CD4-positive, alpha-beta T cell (primary cell): Measurements from ENCODE around the gene ENAM. TPM values are rescaled to one million over a fixed set of nuclear protein-coding genes. Genes with fewer than 3 reads are reported as not detected.

ENCODE experiments used
- ATAC-seq: fragments of 200-7000 bp; cut with Tn5 transposase; one replicate; pipeline ENCODE4 v1.10.0; 2022; ENCODE audit warnings: mild to moderate bottlenecking; ENCODE audit not compliant: poor library complexity
- CTCF ChIA-PET: fragments of 350-600 bp; sonication (Branson Sonifier 250); formaldehyde crosslinking; loops from one replicate; lab custom pipeline; 2021; ENCODE audit warnings: antibody characterized with exemption, inconsistent platforms; lab: Charles Lee
- POLR2A ChIA-PET: fragments of 350-600 bp; sonication (Branson Sonifier 250); formaldehyde crosslinking; loops from one replicate; lab custom pipeline; 2021; ENCODE audit warnings: antibody characterized with exemption, inconsistent platforms; lab: Charles Lee
- DNase-seq, 14 experiments: peaks; one replicate each; pipeline ENCODE4 v3.0.0-alpha.2; 2013 to 2020; ENCODE audit warnings: mixed read lengths in 2 of 14
- H3K27ac ChIP-seq, 2 donors: one replicate each; pipeline versions ENCODE4 v1.5.1 to v1.7.0; 2013; ENCODE audit warnings: low read length in 2 of 2, low read depth in 1 of 2, mild to moderate bottlenecking in 1 of 2
- H3K27me3 ChIP-seq, 2 experiments: 1 replicate in 1 of 2; 2 replicates in 1 of 2; pipeline versions ENCODE4 v1.6.1 to v1.7.0; 2013; ENCODE audit warnings: low read length in 2 of 2, control low read depth in 1 of 2, mild to moderate bottlenecking in 1 of 2, moderate library complexity in 1 of 2; ENCODE audit not compliant: insufficient read depth in 2 of 2, control insufficient read depth in 1 of 2
- H3K36me3 ChIP-seq: one replicate; pipeline ENCODE4 v1.6.1; 2013; ENCODE audit warnings: low read length, control low read depth; ENCODE audit not compliant: insufficient read depth
- H3K4me1 ChIP-seq: one replicate; pipeline ENCODE4 v1.6.1; 2013; ENCODE audit warnings: low read length, control low read depth; ENCODE audit not compliant: insufficient read depth
- H3K4me3 ChIP-seq: one replicate; pipeline ENCODE4 v1.5.1; 2013; ENCODE audit warnings: mild to moderate bottlenecking, low read length, moderate library complexity
- H3K9me3 ChIP-seq, 2 experiments: 1 replicate in 1 of 2; 2 replicates in 1 of 2; pipeline versions ENCODE4 v1.6.1 to v1.7.0; 2013; ENCODE audit warnings: low read length in 2 of 2, mild to moderate bottlenecking in 2 of 2, control low read depth in 1 of 2, moderate library complexity in 1 of 2; ENCODE audit not compliant: control insufficient read depth in 1 of 2, insufficient read depth in 1 of 2
- H3K27ac Mint-ChIP-seq: one replicate; pipeline ENCODE4 v1.8.0; 2020; ENCODE audit warnings: mixed read lengths
- H3K27me3 Mint-ChIP-seq: one replicate; pipeline ENCODE4 v1.8.0; 2021; ENCODE audit warnings: mixed read lengths
- H3K36me3 Mint-ChIP-seq: one replicate; pipeline ENCODE4 v1.8.0; 2021; ENCODE audit warnings: low read depth, mixed read lengths
- H3K4me1 Mint-ChIP-seq: one replicate; pipeline ENCODE4 v1.8.0; 2021; ENCODE audit warnings: low read depth, mixed read lengths
- H3K4me3 Mint-ChIP-seq: one replicate; pipeline ENCODE4 v1.8.0; 2020; ENCODE audit warnings: mild to moderate bottlenecking, mixed read lengths
- H3K9me3 Mint-ChIP-seq: one replicate; pipeline ENCODE4 v1.8.0; 2020; ENCODE audit warnings: mixed read lengths
- intact Hi-C, 2 experiments: fragments of 100-400 bp; cut with DNase I in 1 of 2; cut with micrococcal nuclease in 1 of 2; formaldehyde crosslinking; loops; one replicate each; pipeline versions ENCODE4 v1.15.1 to v1.9.0; 2023 to 2025; cut with DNase I, micrococcal nuclease
- total RNA-seq, 174 experiments: library from RNA in 2 of 174; stranded (reverse) in 2 of 174; gene quantifications; one replicate each; pipeline ENCODE4 v1.2.3 and lab custom pipeline; 2021 to 2026
- TF ChIP-seq, protein P1 (sequence below): fragments of 200-600 bp; IDR thresholded peaks from one replicate; pipeline ENCODE4 v1.8.0; 2022; ENCODE audit warnings: antibody characterized with exemption, mild to moderate bottlenecking

The ENAM gene
- total RNA-seq, 2 experiments from 2014 or later, result not detected

DNA sequence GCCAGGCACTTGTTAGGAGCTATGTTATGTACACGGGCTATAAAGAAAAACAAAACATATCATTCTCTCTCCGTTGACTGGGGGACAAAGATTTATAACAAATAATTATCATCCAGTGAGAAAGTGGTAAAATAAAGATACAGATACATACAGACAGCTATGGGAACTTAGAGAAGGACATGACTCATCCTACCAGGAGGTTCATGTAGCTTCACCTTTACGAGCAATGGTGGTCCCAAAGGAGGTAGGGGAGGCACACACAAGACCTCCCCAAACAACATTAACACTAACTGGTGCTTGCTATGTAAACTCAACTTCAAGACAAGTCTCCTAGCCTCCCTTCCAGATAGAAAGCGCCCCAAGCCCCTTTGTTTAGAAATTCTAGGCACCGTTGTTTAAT, 27.6 kb upstream of the ENAM start:
- H3K9me3 Mint-ChIP-seq, result no peaks in the 10 kb centered on the region
- DNase-seq (no peak), ATAC-seq (no peak)
- H3K36me3 ChIP-seq, result no peaks in the 10 kb centered on the region
- H3K4me3 Mint-ChIP-seq, result no peak overlapping the region
- no peaks in the 10 kb centered on the region for H3K9me3 ChIP-seq
- ChIA-PET POLR2A (no interaction called here), CTCF (interaction anchor here (0.8 to 1.7 kb wide), 3 partner anchors 409 to 1702 kb away, joined by 3 to 5 read pairs (median 3); no protein-coding TSS in a partner anchor)
- H3K4me1 Mint-ChIP-seq, result no peaks in the 10 kb centered on the region
- TF ChIP-seq, protein P1, sequence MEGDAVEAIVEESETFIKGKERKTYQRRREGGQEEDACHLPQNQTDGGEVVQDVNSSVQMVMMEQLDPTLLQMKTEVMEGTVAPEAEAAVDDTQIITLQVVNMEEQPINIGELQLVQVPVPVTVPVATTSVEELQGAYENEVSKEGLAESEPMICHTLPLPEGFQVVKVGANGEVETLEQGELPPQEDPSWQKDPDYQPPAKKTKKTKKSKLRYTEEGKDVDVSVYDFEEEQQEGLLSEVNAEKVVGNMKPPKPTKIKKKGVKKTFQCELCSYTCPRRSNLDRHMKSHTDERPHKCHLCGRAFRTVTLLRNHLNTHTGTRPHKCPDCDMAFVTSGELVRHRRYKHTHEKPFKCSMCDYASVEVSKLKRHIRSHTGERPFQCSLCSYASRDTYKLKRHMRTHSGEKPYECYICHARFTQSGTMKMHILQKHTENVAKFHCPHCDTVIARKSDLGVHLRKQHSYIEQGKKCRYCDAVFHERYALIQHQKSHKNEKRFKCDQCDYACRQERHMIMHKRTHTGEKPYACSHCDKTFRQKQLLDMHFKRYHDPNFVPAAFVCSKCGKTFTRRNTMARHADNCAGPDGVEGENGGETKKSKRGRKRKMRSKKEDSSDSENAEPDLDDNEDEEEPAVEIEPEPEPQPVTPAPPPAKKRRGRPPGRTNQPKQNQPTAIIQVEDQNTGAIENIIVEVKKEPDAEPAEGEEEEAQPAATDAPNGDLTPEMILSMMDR, result no peak
- peaks cover 4% of the 10 kb centered on the region for H3K27me3 Mint-ChIP-seq
- H3K4me1 ChIP-seq, result no peaks in the 10 kb centered on the region
- H3K27me3 ChIP-seq, result no peaks in the 10 kb centered on the region
- H3K27ac Mint-ChIP-seq, result no peak overlapping the region
- no peak overlapping the region for H3K4me3 ChIP-seq
- H3K36me3 Mint-ChIP-seq, result no peaks in the 10 kb centered on the region
- intact Hi-C loops, result loop anchor here (1.0 to 5.0 kb wide), 6 partner anchors 406 to 1702 kb away; no protein-coding TSS in a partner anchor
- H3K27ac ChIP-seq, result no peak overlapping the region

DNA sequence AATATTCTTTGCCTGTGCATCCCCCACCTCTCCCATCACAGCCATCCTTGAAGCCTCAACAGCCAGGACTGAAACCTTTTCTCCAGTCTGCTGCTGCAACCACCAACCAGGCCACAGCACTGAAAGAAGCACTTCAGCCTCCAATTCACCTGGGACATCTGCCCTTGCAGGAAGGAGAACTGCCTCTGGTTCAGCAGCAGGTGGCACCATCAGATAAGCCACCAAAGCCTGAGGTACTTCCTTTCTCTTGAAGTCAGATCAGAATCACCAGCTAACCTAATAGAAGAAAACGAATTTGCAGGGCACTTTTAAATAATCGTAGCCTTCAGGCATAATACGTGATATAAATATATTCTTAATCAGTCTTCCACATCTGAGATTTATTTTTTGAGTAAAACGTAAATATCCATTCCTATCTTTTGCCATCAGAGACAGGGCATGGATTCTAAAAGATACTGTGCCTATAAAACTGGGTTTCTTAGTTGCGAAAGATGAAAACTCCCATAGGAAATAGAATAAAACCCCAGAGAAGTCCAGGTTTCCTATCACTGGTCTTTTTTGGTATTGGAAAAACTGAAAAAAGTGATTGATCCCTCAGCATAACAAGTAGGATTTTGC, 27.0 kb upstream of the ENAM start:
- H3K4me3 Mint-ChIP-seq, result no peak overlapping the region
- peaks cover 4% of the 10 kb centered on the region for H3K27me3 Mint-ChIP-seq
- H3K4me3 ChIP-seq, result no peak overlapping the region
- no peaks in the 10 kb centered on the region for H3K4me1 ChIP-seq
- no peaks in the 10 kb centered on the region for H3K27me3 ChIP-seq
- no peak overlapping the region for H3K27ac Mint-ChIP-seq
- TF ChIP-seq, protein P1, result peak; percentile 75
- no peaks in the 10 kb centered on the region for H3K36me3 ChIP-seq
- POLR2A ChIA-PET, result no interaction called here
- H3K9me3 Mint-ChIP-seq, result no peaks in the 10 kb centered on the region
- no peaks in the 10 kb centered on the region for H3K4me1 Mint-ChIP-seq
- H3K36me3 Mint-ChIP-seq, result no peaks in the 10 kb centered on the region
- ATAC-seq (peak; percentile 80), DNase-seq (peak; percentile 40 to 82 (median 55))
- intact Hi-C loops, result loop anchor here (1.0 to 5.0 kb wide), 6 partner anchors 406 to 1702 kb away; no protein-coding TSS in a partner anchor
- CTCF ChIA-PET, result interaction anchor here (0.6 to 1.7 kb wide), 5 partner anchors 23 to 1701 kb away, joined by 3 to 5 read pairs (median 3); no protein-coding TSS in a partner anchor
- H3K9me3 ChIP-seq, result no peaks in the 10 kb centered on the region
- H3K27ac ChIP-seq, result no peak overlapping the region

DNA sequence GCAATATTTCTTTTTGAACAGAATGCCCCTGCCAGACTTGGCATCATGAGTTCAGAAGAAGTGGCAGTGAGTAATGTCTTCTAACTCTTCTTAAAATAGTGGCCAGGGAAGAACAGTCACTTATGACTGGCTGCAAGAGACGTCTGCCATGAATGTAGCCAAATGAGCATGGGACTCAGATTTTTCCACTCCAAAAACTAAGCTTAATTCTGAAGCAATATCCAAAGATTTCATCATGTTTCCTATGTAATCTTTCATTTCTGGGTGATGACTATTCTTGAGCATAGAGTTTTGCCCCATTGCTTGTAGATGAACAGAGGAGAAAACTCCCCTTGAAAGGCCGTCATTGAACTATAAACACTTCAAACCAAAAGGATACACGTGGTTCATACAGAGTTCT, 24.7 kb upstream of the ENAM start:
- H3K9me3 ChIP-seq, result no peaks in the 10 kb centered on the region
- no peaks in the 10 kb centered on the region for H3K4me1 Mint-ChIP-seq
- ChIA-PET CTCF (interaction anchor here (0.8 kb wide), 1 partner anchor 155 kb away, joined by 3 read pairs; no protein-coding TSS in a partner anchor), POLR2A (no interaction called here)
- DNase-seq (no peak), ATAC-seq (no peak)
- peaks cover 8% of the 10 kb centered on the region for H3K27me3 Mint-ChIP-seq
- H3K4me3 ChIP-seq, result no peak overlapping the region
- no peak overlapping the region for H3K27ac ChIP-seq
- no peaks in the 10 kb centered on the region for H3K27me3 ChIP-seq
- H3K36me3 ChIP-seq, result no peaks in the 10 kb centered on the region
- intact Hi-C loops, result loop anchor here in 1 of 2 experiments (5.0 kb wide), 1 partner anchor 403 kb away; no protein-coding TSS in a partner anchor
- H3K4me1 ChIP-seq, result no peaks in the 10 kb centered on the region
- no peaks in the 10 kb centered on the region for H3K36me3 Mint-ChIP-seq
- TF ChIP-seq, protein P1, result no peak
- no peak overlapping the region for H3K4me3 Mint-ChIP-seq
- no peaks in the 10 kb centered on the region for H3K9me3 Mint-ChIP-seq
- H3K27ac Mint-ChIP-seq, result no peak overlapping the region
